SK-N-SH treated with all-trans-retinoic acid at 6 μM for 48 hours (cell line): ENCODE data around the gene BRCA2.

ENCODE experiments used
- ATAC-seq: fragments of 200-7000 bp; cut with Tn5 transposase; 3 replicates; pipeline ENCODE4 v1.9.1; 2020; ENCODE audit warnings: mild to moderate bottlenecking, moderate library complexity
- ARNTL ChIP-seq: fragments of 450-650 bp; formaldehyde crosslinking; IDR thresholded peaks from 2 replicates; pipeline ENCODE4 v1.5.0; 2020; ENCODE audit warnings: low read depth, mild to moderate bottlenecking, moderate library complexity, borderline replicate concordance
- BACH2 ChIP-seq: fragments of 250-450 bp; sonication (Bioruptor Pico); IDR thresholded peaks from 2 replicates; pipeline ENCODE4 v1.9.0; 2021; ENCODE audit warnings: mild to moderate bottlenecking, borderline replicate concordance
- CSDC2 ChIP-seq: fragments of 250-450 bp; sonication (Bioruptor Pico); IDR thresholded peaks from 2 replicates; pipeline ENCODE4 v1.5.0; 2020; ENCODE audit warnings: mild to moderate bottlenecking, moderate library complexity
- CSRNP3 ChIP-seq: fragments of 250-450 bp; sonication (Bioruptor Pico); IDR thresholded peaks from 2 replicates; pipeline ENCODE4 v1.5.1; 2021; ENCODE audit warnings: mild to moderate bottlenecking, moderate library complexity
- ESRRG ChIP-seq: fragments of 250-450 bp; sonication (Bioruptor Pico); IDR thresholded peaks from 2 replicates; pipeline ENCODE4 v1.6.1; 2021; ENCODE audit warnings: mild to moderate bottlenecking
- GLIS3 ChIP-seq: fragments of 250-450 bp; sonication (Bioruptor Pico); IDR thresholded peaks from 2 replicates; pipeline ENCODE4 v1.5.0; 2020; ENCODE audit warnings: mild to moderate bottlenecking, moderate library complexity
- ISL1 ChIP-seq: fragments of 250-450 bp; sonication (Bioruptor Pico); IDR thresholded peaks from 2 replicates; pipeline ENCODE4 v2.1.2; 2022; ENCODE audit warnings: mild to moderate bottlenecking, moderate library complexity
- OSR1 ChIP-seq: fragments of 250-450 bp; sonication (Bioruptor Pico); IDR thresholded peaks from 2 replicates; pipeline ENCODE4 v1.8.0; 2022; ENCODE audit warnings: moderate library complexity, mild to moderate bottlenecking, inconsistent platforms
- PATZ1 ChIP-seq: fragments of 250-450 bp; sonication (Bioruptor Pico); IDR thresholded peaks from 2 replicates; pipeline ENCODE4 v1.8.0; 2020; ENCODE audit warnings: mild to moderate bottlenecking, moderate library complexity, borderline replicate concordance
- POU6F1 ChIP-seq: fragments of 250-450 bp; sonication (Bioruptor Pico); IDR thresholded peaks from 2 replicates; pipeline ENCODE4 v1.8.0; 2021; ENCODE audit warnings: low read depth, mild to moderate bottlenecking, moderate library complexity, borderline replicate concordance
- PPARA ChIP-seq: fragments of 250-450 bp; sonication (Bioruptor Pico); IDR thresholded peaks from 2 replicates; pipeline ENCODE4 v1.5.0; 2020; ENCODE audit warnings: mild to moderate bottlenecking, borderline replicate concordance
- RARB ChIP-seq: fragments of 250-450 bp; sonication (Bioruptor Pico); IDR thresholded peaks from 2 replicates; pipeline ENCODE4 v1.8.0; 2021; ENCODE audit warnings: mild to moderate bottlenecking, moderate library complexity
- SNAI2 ChIP-seq: fragments of 250-450 bp; sonication (Bioruptor Pico); IDR thresholded peaks from 2 replicates; pipeline ENCODE4 v1.5.0; 2020; ENCODE audit warnings: mild to moderate bottlenecking, moderate library complexity
- TCF4 ChIP-seq: fragments of 250-450 bp; sonication (Bioruptor Pico); IDR thresholded peaks from 2 replicates; pipeline ENCODE4 v1.8.0; 2021; ENCODE audit warnings: mild to moderate bottlenecking, moderate library complexity, borderline replicate concordance
- TOX ChIP-seq: fragments of 250-450 bp; sonication (Bioruptor Pico); IDR thresholded peaks from 2 replicates; pipeline ENCODE4 v1.8.0; 2021; ENCODE audit warnings: mild to moderate bottlenecking, moderate library complexity, borderline replicate concordance
- TSHZ2 ChIP-seq: fragments of 250-450 bp; sonication (Bioruptor Pico); IDR thresholded peaks from 2 replicates; pipeline ENCODE4 v1.5.0; 2020; ENCODE audit warnings: mild to moderate bottlenecking, moderate library complexity
- ZC3H10 ChIP-seq: fragments of 250-450 bp; sonication (Bioruptor Pico); IDR thresholded peaks from 2 replicates; pipeline ENCODE4 v1.5.1; 2021; ENCODE audit warnings: mild to moderate bottlenecking, moderate library complexity
- ZFP3 ChIP-seq: fragments of 250-450 bp; sonication (Bioruptor Pico); IDR thresholded peaks from 2 replicates; pipeline ENCODE4 v1.5.0; 2020; ENCODE audit warnings: mild to moderate bottlenecking, moderate library complexity
- ZFP30 ChIP-seq: fragments of 450-650 bp; formaldehyde crosslinking; IDR thresholded peaks from 2 replicates; pipeline ENCODE4 v1.5.0; 2022; ENCODE audit warnings: mild to moderate bottlenecking, moderate library complexity
- ZNF565 ChIP-seq: fragments of 450-650 bp; formaldehyde crosslinking; conservative IDR thresholded peaks from 2 replicates; pipeline ENCODE4 v1.5.0; 2020; ENCODE audit warnings: low read depth, mild to moderate bottlenecking, moderate library complexity
- ZNF70 ChIP-seq: fragments of 450-650 bp; formaldehyde crosslinking; IDR thresholded peaks from 2 replicates; pipeline ENCODE4 v1.5.0; 2020; ENCODE audit warnings: mild to moderate bottlenecking, moderate library complexity
- ZNF8 ChIP-seq: fragments of 450-650 bp; formaldehyde crosslinking; IDR thresholded peaks from 2 replicates; pipeline ENCODE4 v1.5.0; 2020; ENCODE audit warnings: mild to moderate bottlenecking, moderate library complexity

BRCA2 gene

GRCh38 chr13:32413284-32413683 lies 98.0 kb downstream of the BRCA2 start:
- TF ChIP-seq ZNF8 (CRISPR knock-in tag), result no peak
- no peak for TF ChIP-seq PATZ1 (CRISPR knock-in tag)
- no peak for TF ChIP-seq ISL1 (CRISPR knock-in tag)
- TF ChIP-seq TSHZ2 (CRISPR knock-in tag), result no peak
- TF ChIP-seq GLIS3 (CRISPR knock-in tag), result no peak
- TF ChIP-seq ZFP30, result no peak
- no peak for TF ChIP-seq CSDC2 (CRISPR knock-in tag)
- TF ChIP-seq ZNF70 (CRISPR knock-in tag), result no peak
- no peak for TF ChIP-seq OSR1 (CRISPR knock-in tag)
- TF ChIP-seq SNAI2 (CRISPR knock-in tag), result no peak
- no peak for TF ChIP-seq ESRRG (CRISPR knock-in tag)
- TF ChIP-seq ZFP3, result no peak
- TF ChIP-seq CSRNP3 (CRISPR knock-in tag), result no peak
- TF ChIP-seq POU6F1, result no peak
- TF ChIP-seq TOX (CRISPR knock-in tag), result no peak
- no peak for TF ChIP-seq BACH2 (CRISPR knock-in tag)
- TF ChIP-seq TCF4 (CRISPR knock-in tag), result no peak
- TF ChIP-seq ZC3H10, result no peak
- no peak for ATAC-seq

- no peak for ATAC-seq
- TF ChIP-seq ARNTL (CRISPR knock-in tag), result no peak
- no peak for TF ChIP-seq ISL1 (CRISPR knock-in tag)
- TF ChIP-seq BACH2 (CRISPR knock-in tag), result no peak
- TF ChIP-seq RARB (CRISPR knock-in tag), result no peak
- no peak for TF ChIP-seq PPARA (CRISPR knock-in tag)
- no peak for TF ChIP-seq ZNF565 (CRISPR knock-in tag)
- no peak for TF ChIP-seq ESRRG (CRISPR knock-in tag)
- TF ChIP-seq CSRNP3 (CRISPR knock-in tag), result no peak
- TF ChIP-seq TCF4 (CRISPR knock-in tag), result no peak
- no peak for TF ChIP-seq CSDC2 (CRISPR knock-in tag)
- no peak for TF ChIP-seq TSHZ2 (CRISPR knock-in tag)
- TF ChIP-seq PATZ1 (CRISPR knock-in tag), result no peak
- no peak for TF ChIP-seq ZC3H10
- TF ChIP-seq ZNF70 (CRISPR knock-in tag), result no peak
- TF ChIP-seq SNAI2 (CRISPR knock-in tag), result no peak
- no peak for TF ChIP-seq TOX (CRISPR knock-in tag)
- no peak for TF ChIP-seq POU6F1
Observed at GRCh38 chr13:32414580-32414979, 99.3 kb downstream of the BRCA2 start.
